HCT116 (cell line): ENCODE results near the gene PGAM5. TPM values are rescaled to one million over a fixed set of nuclear protein-coding genes. Genes with fewer than 3 reads are reported as not detected.

Experiments used
- ATAC-seq: fragments of 200-7000 bp; cut with Tn5 transposase; 2 replicates; pipeline ENCODE4 v1.9.1; 2020; ENCODE audit warnings: mild to moderate bottlenecking, moderate library complexity
- BruUV-seq: library from RNA; stranded (reverse); fragments of 400-500 nt; replicated peaks from 2 replicates; lab custom pipeline; 2021; lab: Mats Ljungman, UMichigan
- CTCF ChIA-PET: fragments of 300-600 bp; sonication (Branson Sonifier 250); formaldehyde crosslinking; loops from one replicate; lab custom pipeline; 2021; ENCODE audit warnings: antibody characterized with exemption; lab: Charles Lee
- POLR2A ChIA-PET: fragments of 300-600, 350-600 bp; sonication (Branson Sonifier 250); formaldehyde crosslinking; loops from one replicate; lab custom pipeline; 2021; ENCODE audit warnings: antibody characterized with exemption; lab: Charles Lee
- RAD21 ChIA-PET, 2 experiments: fragments of 300-600 bp; sonication (Branson Sonifier 250); formaldehyde crosslinking; loops; one replicate each; lab custom pipeline; 2023; ENCODE audit warnings: low total read pairs in 2 of 2; ENCODE audit not compliant: uncharacterized antibody in 2 of 2, unreplicated experiment in 2 of 2, low non-redundant PET in 1 of 2; lab: Charles Lee
- DNase-seq: peaks from one replicate; pipeline ENCODE4 v3.0.0-alpha.2; 2010; ENCODE audit warnings: low read depth, low spot score
- H2AFZ ChIP-seq: fragments of 200-600 bp; shearing (Covaris generic), sonication (generic); 2 replicates; pipeline ENCODE4 v1.6.1; 2017; ENCODE audit warnings: low read depth, mixed run types, mixed read lengths, antibody characterized with exemption, low read length; ENCODE audit not compliant: poor library complexity, severe bottlenecking
- H3K27ac ChIP-seq: 2 replicates; pipeline ENCODE4 v1.5.1; 2012; ENCODE audit warnings: low read depth, low read length
- H3K27me3 ChIP-seq: fragments of 200-600 bp; sonication (generic); 2 replicates; pipeline ENCODE4 v1.6.1; 2016; ENCODE audit warnings: mixed run types, low read length, mixed read lengths; ENCODE audit not compliant: insufficient read depth
- H3K36me3 ChIP-seq, 2 experiments: fragments of 200-500 bp in 1 of 2; fragments of 200-600 bp in 1 of 2; sonication (Bioruptor generic) in 1 of 2; sonication (generic) in 1 of 2; 2 replicates each; pipeline versions ENCODE4 v1.5.1 to v1.6.1; 2014 to 2016; ENCODE audit warnings: low read length in 2 of 2, inconsistent platforms in 1 of 2, mixed read lengths in 1 of 2, mixed run types in 1 of 2; ENCODE audit not compliant: insufficient read depth in 2 of 2, control insufficient read depth in 1 of 2
- H3K4me1 ChIP-seq, 2 experiments: fragments of 200-600 bp in 1 of 2; sonication (generic) in 1 of 2; 2 replicates each; pipeline versions ENCODE4 v1.5.1 to v1.6.1; 2012 to 2017; ENCODE audit warnings: low read length in 2 of 2, inconsistent platforms in 1 of 2, mild to moderate bottlenecking in 1 of 2, mixed read lengths in 1 of 2, mixed run types in 1 of 2, moderate library complexity in 1 of 2; ENCODE audit not compliant: insufficient read depth in 2 of 2, control insufficient read depth in 1 of 2
- H3K4me2 ChIP-seq: fragments of 200-600 bp; sonication (generic); 2 replicates; pipeline ENCODE4 v1.6.1; 2017; ENCODE audit warnings: mixed run types, low read length, mixed read lengths
- H3K4me3 ChIP-seq, 2 experiments: fragments of 200-600 bp in 1 of 2; sonication (generic) in 1 of 2; replicated peaks in 1 of 2; 2 replicates each; pipeline ENCODE4 v1.5.1; 2011 to 2016; ENCODE audit warnings: low read length in 2 of 2, control low read depth in 1 of 2, low read depth in 1 of 2, mild to moderate bottlenecking in 1 of 2, mixed read lengths in 1 of 2, mixed run types in 1 of 2
- H3K79me2 ChIP-seq: fragments of 200-600 bp; sonication (generic); 2 replicates; pipeline ENCODE4 v1.6.1; 2017; ENCODE audit warnings: mild to moderate bottlenecking, mixed run types, low read length, moderate library complexity, mixed read lengths; ENCODE audit not compliant: insufficient read depth
- H3K9ac ChIP-seq: fragments of 200-600 bp; sonication (generic); 2 replicates; pipeline ENCODE4 v1.6.1; 2016; ENCODE audit warnings: low read length, mixed read lengths
- H3K9me2 ChIP-seq: fragments of 200-600 bp; sonication (generic), shearing (Covaris generic); 2 replicates; pipeline ENCODE4 v1.6.1; 2017; ENCODE audit warnings: mixed run types, mild to moderate bottlenecking, moderate library complexity; ENCODE audit not compliant: insufficient read depth
- H3K9me3 ChIP-seq, 2 experiments: fragments of 200-500 bp in 1 of 2; fragments of 200-600 bp in 1 of 2; sonication (Bioruptor generic) in 1 of 2; sonication (generic) in 1 of 2; 2 replicates each; pipeline ENCODE4 v1.6.1; 2014 to 2017; ENCODE audit warnings: low read length in 2 of 2, mixed read lengths in 2 of 2, inconsistent platforms in 1 of 2, low read depth in 1 of 2, mild to moderate bottlenecking in 1 of 2, mixed run types in 1 of 2, moderate library complexity in 1 of 2; ENCODE audit not compliant: control insufficient read depth in 1 of 2, insufficient read depth in 1 of 2
- H4K20me1 ChIP-seq: fragments of 200-600 bp; sonication (generic), shearing (Covaris generic); 2 replicates; pipeline ENCODE4 v1.6.1; 2017; ENCODE audit warnings: mixed run types, mild to moderate bottlenecking, moderate library complexity; ENCODE audit not compliant: insufficient read depth
- CEBPB ChIP-seq: IDR thresholded peaks from 2 replicates; pipeline ENCODE4 v1.6.1; 2012; ENCODE audit warnings: low read depth
- EGR1 ChIP-seq: IDR thresholded peaks from 2 replicates; pipeline ENCODE4 v1.6.1; 2012; ENCODE audit warnings: low read depth
- ELF1 ChIP-seq: IDR thresholded peaks from 2 replicates; pipeline ENCODE4 v1.6.1; 2012; ENCODE audit warnings: low read depth, borderline replicate concordance
- EZH2 ChIP-seq: fragments of 200-600 bp; sonication (generic); IDR thresholded peaks from 2 replicates; pipeline ENCODE4 v1.6.1; 2017; ENCODE audit warnings: antibody characterized with exemption, mixed run types
- JUND ChIP-seq: IDR thresholded peaks from 2 replicates; pipeline ENCODE4 v1.6.1; 2012
- RAD21 ChIP-seq: IDR thresholded peaks from 2 replicates; pipeline ENCODE4 v1.6.1; 2012; ENCODE audit warnings: low read depth, mild to moderate bottlenecking
- SP1 ChIP-seq: IDR thresholded peaks from 2 replicates; pipeline ENCODE4 v1.6.1; 2012; ENCODE audit warnings: low read depth
- SRF ChIP-seq: IDR thresholded peaks from 2 replicates; pipeline ENCODE4 v1.6.1; 2012; ENCODE audit warnings: low read depth
- TCF7L2 ChIP-seq: IDR thresholded peaks from 2 replicates; pipeline ENCODE4 v1.7.0; 2011; ENCODE audit warnings: borderline replicate concordance, inconsistent platforms; ENCODE audit not compliant: insufficient read depth, insufficient read length; ENCODE audit errors: extremely low read depth
- YY1 ChIP-seq: IDR thresholded peaks from 2 replicates; pipeline ENCODE4 v1.6.1; 2011; ENCODE audit warnings: low read length, low read depth, moderate library complexity, mild to moderate bottlenecking; ENCODE audit not compliant: insufficient replicate concordance; ENCODE audit errors: extremely low read depth
- ZNF274 ChIP-seq: fragments of 200-500 bp; sonication (Bioruptor generic); IDR thresholded peaks from 2 replicates; pipeline ENCODE4 v1.6.1; 2014; ENCODE audit warnings: mild to moderate bottlenecking, low read depth, low read length, inconsistent platforms
- intact Hi-C: fragments of 100-400 bp; cut with micrococcal nuclease; formaldehyde crosslinking; loops from 2 replicates; pipeline ENCODE4 v1.10.0; 2022
- total RNA-seq: library from RNA; stranded (reverse); gene quantifications from one replicate; pipeline ENCODE4 v1.2.1, GENCODE V29; 2021; ENCODE audit not compliant: unreplicated experiment
- TF ChIP-seq, protein P1 (sequence below): IDR thresholded peaks from 2 replicates; pipeline ENCODE4 v1.6.1; 2011; ENCODE audit warnings: mild to moderate bottlenecking, low read length, moderate library complexity; ENCODE audit not compliant: insufficient replicate concordance; ENCODE audit errors: extremely low read depth
- TF ChIP-seq, protein P2 (sequence below): IDR thresholded peaks from 2 replicates; pipeline ENCODE4 v1.6.1; 2012

The PGAM5 gene
- total RNA-seq, 1 experiment from 2014 or later = 98.3 TPM

DNA sequence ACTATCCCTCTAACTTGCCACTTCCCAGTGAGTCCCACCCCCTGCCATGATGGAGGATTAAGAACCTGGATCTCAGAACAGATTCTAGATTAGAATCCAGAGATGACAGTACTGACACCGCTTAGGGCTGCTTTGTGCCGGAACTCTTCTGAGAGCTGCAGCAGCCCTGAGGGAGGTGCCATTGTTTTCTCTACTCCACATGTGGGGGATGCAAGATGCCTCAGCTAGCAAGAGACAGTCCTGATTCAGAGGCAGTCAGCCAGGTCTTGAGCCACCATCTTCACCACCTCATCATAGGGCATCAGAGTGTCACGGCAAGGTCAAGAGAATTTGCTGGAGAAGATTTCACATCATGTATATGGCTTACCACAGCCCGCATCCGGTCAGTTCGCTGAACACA lies 3.4 kb upstream of the PGAM5 start:
- H3K79me2 ChIP-seq = peaks cover 21% of the 10 kb centered on the region
- RAD21 ChIA-PET = no interaction called here
- H3K9me2 ChIP-seq = no peaks in the 10 kb centered on the region
- H2AFZ ChIP-seq = no peak overlapping the region
- no peak overlapping the region for H3K27ac ChIP-seq
- peaks cover 3% of the 10 kb centered on the region; the same call in 1 of the 2 replicates for H4K20me1 ChIP-seq
- no peak for TF ChIP-seq JUND
- TF ChIP-seq ELF1 = no peak
- TF ChIP-seq ZNF274 = no peak
- no peak for TF ChIP-seq EZH2
- TF ChIP-seq RAD21 = no peak
- TF ChIP-seq, protein P1, sequence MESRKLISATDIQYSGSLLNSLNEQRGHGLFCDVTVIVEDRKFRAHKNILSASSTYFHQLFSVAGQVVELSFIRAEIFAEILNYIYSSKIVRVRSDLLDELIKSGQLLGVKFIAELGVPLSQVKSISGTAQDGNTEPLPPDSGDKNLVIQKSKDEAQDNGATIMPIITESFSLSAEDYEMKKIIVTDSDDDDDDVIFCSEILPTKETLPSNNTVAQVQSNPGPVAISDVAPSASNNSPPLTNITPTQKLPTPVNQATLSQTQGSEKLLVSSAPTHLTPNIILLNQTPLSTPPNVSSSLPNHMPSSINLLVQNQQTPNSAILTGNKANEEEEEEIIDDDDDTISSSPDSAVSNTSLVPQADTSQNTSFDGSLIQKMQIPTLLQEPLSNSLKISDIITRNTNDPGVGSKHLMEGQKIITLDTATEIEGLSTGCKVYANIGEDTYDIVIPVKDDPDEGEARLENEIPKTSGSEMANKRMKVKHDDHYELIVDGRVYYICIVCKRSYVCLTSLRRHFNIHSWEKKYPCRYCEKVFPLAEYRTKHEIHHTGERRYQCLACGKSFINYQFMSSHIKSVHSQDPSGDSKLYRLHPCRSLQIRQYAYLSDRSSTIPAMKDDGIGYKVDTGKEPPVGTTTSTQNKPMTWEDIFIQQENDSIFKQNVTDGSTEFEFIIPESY = no peak
- TF ChIP-seq EGR1 = no peak
- TF ChIP-seq CEBPB = no peak
- TF ChIP-seq YY1 = no peak
- TF ChIP-seq TCF7L2 = no peak
- TF ChIP-seq SP1 = no peak
- TF ChIP-seq, protein P2, sequence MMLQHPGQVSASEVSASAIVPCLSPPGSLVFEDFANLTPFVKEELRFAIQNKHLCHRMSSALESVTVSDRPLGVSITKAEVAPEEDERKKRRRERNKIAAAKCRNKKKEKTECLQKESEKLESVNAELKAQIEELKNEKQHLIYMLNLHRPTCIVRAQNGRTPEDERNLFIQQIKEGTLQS = no peak
- TF ChIP-seq SRF = no peak
- DNase-seq (no peak), ATAC-seq (no peak)
- intact Hi-C loops = no loop called here
- no peaks in the 10 kb centered on the region for H3K27me3 ChIP-seq
- POLR2A ChIA-PET = no interaction called here
- H3K9me3 ChIP-seq = no peaks in the 10 kb centered on the region
- H3K4me1 ChIP-seq = peaks cover 4 to 17% of the 10 kb centered on the region in 2 experiments
- CTCF ChIA-PET = no interaction called here
- H3K36me3 ChIP-seq = peaks cover 0 to 7% of the 10 kb centered on the region in 2 experiments; a peak in 2 of 4 replicates
- no peak overlapping the region for H3K4me3 ChIP-seq
- H3K4me2 ChIP-seq = no peak overlapping the region
- BruUV-seq = no TSS peak
- H3K9ac ChIP-seq = no peak overlapping the region
